HEK293 (cell line): ENCODE results near the gene RNF13.

Experiments
- ZNF114 ChIP-seq: fragments of 450-650 bp; formaldehyde crosslinking; IDR thresholded peaks from 2 replicates; pipeline ENCODE4 v1.5.0; 2017; ENCODE audit warnings: missing biosample characterization, missing genetic modification characterization
- ZNF274 ChIP-seq, 2 experiments: fragments of 200-500 bp in 1 of 2; fragments of 450-650 bp in 1 of 2; sonication (Bioruptor generic) in 1 of 2; formaldehyde crosslinking in 1 of 2; IDR thresholded peaks; 2 replicates each; pipeline versions ENCODE4 v1.5.1 to v1.6.1; 2014 to 2016; ENCODE audit warnings: borderline replicate concordance in 1 of 2, inconsistent platforms in 1 of 2, low read length in 1 of 2, missing biosample characterization in 1 of 2, missing genetic modification characterization in 1 of 2

GRCh38 chr3:149771652-149772271 lies 41.3 kb upstream of the RNF13 start:
- TF ChIP-seq ZNF114: no peak
- TF ChIP-seq ZNF274 (IDR thresholded peaks at IDR 0.05; ENCODE audit: low read length): no peak
- TF ChIP-seq ZNF274 (tag by site-specific recombination; IDR thresholded peaks at IDR 0.05; ENCODE audit: borderline replicate concordance): no peak
